Activated naive CD8-positive, alpha-beta T cell treated with anti-CD3 and anti-CD28 coated beads, Interleukin-2, amount 50 U/mL, for 16 hours (primary cell): Measurements from ENCODE around the gene SYK.
"Not testable (repeated sequence)": the region's sequence is repeated elsewhere in the genome, so short reads cannot be mapped to it uniquely, and the experiment has no call there.

Experiments used
- DNase-seq: peaks from one replicate; pipeline ENCODE4 v3.0.0-alpha.2; 2020; ENCODE audit warnings: low read depth, low spot score

SYK gene

DNA sequence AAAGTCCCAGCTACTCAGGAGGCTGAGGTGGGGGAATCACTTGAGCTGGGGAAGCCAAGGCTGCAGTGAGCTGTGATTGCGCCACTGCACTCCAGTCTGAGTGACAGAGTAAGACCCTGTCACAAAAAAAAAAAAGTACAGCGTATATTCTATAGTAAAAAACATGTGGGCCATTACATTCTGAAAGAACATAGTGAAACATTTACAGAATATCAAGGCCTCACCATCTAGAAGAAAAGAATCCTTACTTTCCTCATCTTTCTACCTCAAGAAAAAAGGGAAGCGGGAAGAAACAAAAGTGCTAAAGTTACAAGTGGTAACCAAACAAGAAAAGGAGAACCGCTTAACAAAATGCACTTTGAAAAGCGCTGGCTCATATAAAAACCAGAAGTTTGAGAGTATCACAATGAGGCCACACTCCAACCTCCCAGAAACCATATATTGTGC, 5.7 kb upstream of the SYK start:
- no peak for DNase-seq

GRCh38 chr9:90799271-90799852, 2.3 kb upstream of the SYK start:
- no peak for DNase-seq

- no peak for DNase-seq
These were observed 329 bp downstream of the SYK start for GRCh38 chr9:90801973-90802322.

GRCh38 chr9:90802386-90802985, 867 bp downstream of the SYK start:
- DNase-seq = no peak

- DNase-seq = no peak
These were observed 2.4 kb downstream of the SYK start for GRCh38 chr9:90803860-90804593.

DNA sequence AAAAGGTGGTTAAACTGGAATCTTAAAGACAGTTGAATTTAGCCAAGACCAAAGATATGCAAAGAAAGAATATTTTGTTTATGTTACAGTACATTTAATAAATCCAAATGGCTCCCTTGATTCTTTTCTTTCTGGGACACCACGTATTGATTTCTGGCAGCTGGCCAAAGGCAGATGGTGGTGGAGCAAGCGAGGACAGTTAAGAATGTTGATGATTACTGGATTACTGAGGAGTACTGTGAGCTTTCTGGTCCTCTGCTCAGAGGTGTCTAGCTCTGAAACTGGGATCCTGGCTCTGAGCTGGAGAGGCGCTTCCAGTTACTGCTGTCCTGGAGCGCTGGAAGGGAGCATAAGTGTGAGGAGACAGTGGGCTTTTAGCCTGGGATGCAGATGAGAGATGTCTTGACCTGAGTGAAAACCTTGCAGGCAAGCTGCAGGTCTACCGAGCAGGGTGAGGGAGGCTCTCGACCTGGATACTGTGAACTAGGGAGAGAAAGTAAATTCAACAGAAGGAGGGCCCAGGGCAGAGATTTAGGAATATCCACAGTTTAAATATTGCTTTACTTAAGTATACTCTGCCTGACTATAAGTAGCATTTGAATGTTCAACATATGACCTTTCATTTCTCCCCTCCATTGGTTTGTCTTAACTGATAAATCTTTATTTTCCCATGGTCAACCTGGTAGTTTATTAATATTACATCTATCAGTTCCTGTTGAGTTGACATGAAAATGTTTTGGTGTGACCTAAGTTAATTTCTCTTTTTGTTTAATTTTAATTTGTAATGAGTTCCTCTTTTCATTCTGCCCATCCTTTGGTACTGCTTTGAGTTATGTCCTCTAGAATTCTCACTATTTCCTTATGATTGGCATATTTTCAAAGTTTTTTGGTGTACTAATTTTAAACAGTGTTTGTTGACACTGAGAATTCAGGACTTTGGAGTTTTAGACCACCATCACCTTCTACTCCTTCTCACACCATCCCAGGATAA, 3.7 kb downstream of the SYK start:
- DNase-seq = no peak

DNA sequence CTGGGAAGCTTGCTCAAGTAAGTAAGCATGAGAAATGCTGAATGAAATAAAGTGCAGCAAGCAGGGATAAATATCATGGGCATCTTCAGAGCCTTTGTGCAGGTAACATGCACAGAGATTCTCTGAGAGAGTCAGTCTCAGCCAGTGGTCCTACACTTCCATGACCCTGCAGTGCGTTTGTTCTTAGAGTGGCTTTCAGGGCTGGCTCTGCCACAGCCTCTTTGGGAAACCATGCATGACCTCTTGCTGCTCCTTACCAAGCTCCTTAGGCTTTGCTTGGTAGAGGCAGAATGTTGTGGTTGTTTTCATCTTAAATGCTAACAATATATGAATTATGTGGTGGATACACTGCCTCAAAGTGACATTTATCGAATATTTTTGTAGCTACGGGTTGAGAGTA, 5.4 kb downstream of the SYK start:
- no peak for DNase-seq

GRCh38 chr9:90808398-90808797, 6.8 kb downstream of the SYK start:
- DNase-seq = no peak

DNA sequence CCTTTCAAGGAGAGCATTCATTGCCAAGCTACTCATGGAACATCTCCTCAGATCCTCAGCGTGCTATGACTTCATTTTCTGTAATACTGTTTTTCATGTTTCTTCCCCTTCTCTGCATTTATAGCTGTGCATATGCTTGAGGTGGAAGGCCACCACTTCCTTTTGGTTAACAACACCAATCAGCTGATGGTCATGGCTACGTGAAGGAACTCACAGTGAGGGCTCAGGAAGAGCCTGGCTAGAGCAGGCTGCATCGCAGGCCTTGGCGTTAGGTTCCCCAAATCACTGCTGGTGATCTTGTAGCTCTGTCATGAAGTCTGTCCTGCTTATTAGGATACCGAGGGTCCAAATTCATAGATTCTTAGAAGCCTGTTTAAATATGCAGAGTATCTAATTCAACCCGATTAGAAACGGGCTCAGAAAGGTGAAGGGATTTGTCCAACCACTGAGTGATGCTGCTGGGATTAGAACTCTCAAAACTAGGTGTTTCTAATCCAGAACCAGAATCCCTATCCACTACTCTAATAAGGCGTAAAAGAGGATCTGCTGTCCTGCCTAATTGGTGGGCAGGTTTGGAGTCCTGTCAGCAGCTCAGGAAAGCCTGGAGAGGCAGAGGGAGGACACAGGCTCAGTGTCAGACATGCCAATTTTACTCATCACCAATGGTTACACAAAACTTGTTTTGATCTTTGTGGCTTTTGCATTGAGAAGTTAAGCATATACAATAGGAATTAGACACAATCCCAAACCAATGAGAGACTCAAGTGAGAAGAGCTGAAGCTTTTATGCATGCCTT, 7.5 kb downstream of the SYK start:
- DNase-seq = no peak

- no peak for DNase-seq
These were observed 9.1 kb downstream of the SYK start for GRCh38 chr9:90810691-90811090.

- no peak for DNase-seq
These were observed 11.4 kb downstream of the SYK start for GRCh38 chr9:90813046-90813445.

DNA sequence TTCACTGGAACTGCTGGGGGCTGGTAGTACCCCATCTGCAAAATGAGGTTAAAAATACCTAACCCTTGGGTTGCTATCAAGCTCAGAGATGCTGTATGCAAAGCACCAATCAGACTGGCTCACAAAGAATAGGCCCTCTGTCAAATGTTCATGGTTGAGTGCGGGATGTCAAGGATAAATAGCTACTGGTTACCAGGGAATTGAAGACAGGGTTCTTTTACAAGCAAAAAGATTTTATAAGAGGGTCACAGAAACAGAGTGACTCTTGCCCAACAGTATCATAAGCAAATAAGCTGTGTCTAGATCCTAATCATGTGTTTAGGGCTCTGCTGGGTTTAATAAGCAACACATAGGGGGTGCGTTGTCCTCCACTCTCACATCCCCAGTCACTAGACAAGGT, 11.9 kb downstream of the SYK start:
- DNase-seq = no peak

- DNase-seq = no peak
These were observed 12.7 kb downstream of the SYK start for GRCh38 chr9:90814355-90814754.

DNA sequence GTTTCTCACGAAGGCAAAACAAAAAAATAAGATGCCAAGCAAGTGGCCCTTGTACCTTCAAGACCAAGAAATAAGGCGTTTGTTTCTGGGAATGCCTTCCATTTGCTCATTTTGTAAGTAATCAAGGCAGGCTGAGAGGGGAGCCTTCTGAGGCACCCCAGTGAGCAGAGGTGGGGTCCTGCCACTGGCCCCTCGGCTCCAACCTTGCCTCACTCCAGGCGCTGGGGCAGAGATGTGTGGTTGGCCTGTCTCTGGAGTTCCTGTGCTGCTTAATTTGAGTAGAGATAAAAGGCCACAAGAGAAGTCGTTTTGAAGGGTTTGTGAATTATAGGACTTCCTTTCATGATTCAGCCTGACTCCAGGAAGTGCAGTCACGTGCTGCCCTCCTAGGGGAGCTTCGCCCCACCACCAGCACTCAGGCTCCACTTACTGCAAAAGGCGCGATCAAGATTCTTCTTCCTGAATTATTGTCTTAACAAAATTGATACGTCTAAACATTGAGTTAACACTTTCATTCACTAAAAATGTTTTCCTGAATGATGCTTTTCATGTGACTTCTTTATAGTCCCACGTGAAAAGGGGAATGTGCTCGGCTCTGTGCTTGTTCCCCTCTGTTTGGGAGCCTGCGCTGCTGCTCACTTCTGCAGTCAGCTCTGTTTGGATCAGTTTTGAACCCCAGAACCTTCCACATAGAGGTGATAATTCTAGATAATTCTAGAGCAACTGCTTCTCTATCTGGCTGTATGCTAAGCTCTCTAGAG, 13.7 kb downstream of the SYK start:
- no peak for DNase-seq

- no peak for DNase-seq
These were observed 14.3 kb downstream of the SYK start for GRCh38 chr9:90815944-90816357.

DNA sequence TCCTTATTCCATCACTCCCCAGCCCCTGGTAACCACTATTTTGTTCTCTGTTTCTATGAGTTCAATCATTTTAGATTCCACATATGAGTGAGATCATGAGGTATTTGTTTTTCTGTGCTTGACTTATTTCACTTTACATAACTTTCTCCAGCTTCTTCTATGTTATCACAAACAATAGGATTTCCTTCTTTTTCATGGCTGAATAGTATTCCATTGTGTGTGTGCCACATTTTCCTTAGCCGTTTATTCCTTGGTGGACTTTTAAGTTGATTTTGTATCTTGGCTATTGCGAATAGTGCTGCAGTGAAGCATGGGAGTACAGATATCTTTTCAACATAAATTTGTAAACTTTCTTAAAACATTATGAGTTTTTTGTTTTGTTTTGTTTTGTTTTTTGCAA, 15.1 kb downstream of the SYK start:
- no peak for DNase-seq

DNA sequence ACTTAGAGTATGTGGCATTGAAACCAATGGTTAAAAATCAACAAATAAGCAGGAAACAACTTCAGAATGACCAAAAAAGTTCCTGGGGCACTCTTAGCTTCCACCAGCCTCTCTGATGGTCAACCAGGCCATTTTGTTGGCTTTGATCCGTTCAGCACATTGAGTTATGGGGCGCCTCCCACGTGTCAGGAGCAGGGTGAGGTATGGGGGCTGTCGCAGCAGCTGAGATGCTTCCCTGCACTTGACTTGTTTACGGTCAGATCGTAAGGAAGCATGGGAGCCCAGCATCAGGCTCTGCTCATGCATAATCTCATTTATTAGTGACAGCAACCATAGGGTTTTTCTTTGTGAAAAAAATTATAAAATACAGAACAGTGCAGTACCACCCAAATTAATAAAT, 16.7 kb downstream of the SYK start:
- DNase-seq = no peak

DNA sequence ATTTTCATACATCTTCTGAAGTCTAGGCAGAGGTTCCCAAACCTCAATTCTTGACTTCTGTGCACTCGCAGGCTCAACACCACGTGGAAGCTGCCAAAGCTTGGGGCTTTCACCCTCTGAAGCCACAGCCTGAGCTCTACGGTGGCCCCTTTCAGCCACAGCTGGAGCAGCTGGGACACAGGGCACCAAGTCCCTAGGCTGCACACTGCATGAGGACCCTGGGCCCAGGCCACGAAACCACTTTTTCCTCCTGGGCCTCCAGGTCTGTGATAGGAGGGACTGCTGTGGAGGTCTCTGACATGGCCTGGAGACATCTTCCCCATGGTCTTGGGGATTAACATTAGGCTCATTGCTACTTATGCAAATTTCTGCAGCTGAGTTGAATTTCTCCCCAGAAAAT, 18.8 kb downstream of the SYK start:
- DNase-seq = not testable (repeated sequence)

- DNase-seq = not testable (repeated sequence)
These were observed 19.6 kb downstream of the SYK start for GRCh38 chr9:90821236-90821635.

DNA sequence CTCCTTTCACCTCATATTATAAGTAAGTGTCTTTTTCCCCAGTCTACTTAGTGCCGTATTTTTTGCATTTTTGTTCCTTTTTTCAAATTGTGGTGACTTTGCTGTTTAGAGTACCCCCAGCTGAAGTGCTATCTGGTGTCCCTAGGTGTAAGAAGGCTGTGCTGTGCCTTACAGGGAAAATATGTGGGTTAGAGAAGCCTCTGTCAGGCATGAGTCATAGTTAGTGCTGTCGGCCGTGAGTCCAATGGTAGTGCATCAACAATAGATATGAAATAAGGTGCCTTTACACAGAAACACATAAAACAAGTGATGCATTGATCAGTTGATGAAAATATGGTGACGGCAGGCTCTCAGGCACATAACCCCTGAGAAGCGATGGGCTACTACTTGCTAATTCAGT, 20.1 kb downstream of the SYK start:
- DNase-seq = no peak
